GM18951 (cell line): ENCODE data around the gene SBNO2.

Experiments
- POLR2A ChIP-seq: IDR thresholded peaks from 4 replicates; pipeline ENCODE4 v1.6.1; 2011; ENCODE audit warnings: mild to moderate bottlenecking; ENCODE audit not compliant: insufficient read length, insufficient read depth; ENCODE audit errors: extremely low read depth
- in situ Hi-C: fragments of 300-500 bp; cut with MboI; formaldehyde crosslinking; loops from one replicate; pipeline ENCODE4 v1.12.0; 2022; ENCODE audit warnings: low sequenced_read_pairs, mixed read lengths, inconsistent platforms; ENCODE audit not compliant: unreplicated experiment

Gene SBNO2

DNA sequence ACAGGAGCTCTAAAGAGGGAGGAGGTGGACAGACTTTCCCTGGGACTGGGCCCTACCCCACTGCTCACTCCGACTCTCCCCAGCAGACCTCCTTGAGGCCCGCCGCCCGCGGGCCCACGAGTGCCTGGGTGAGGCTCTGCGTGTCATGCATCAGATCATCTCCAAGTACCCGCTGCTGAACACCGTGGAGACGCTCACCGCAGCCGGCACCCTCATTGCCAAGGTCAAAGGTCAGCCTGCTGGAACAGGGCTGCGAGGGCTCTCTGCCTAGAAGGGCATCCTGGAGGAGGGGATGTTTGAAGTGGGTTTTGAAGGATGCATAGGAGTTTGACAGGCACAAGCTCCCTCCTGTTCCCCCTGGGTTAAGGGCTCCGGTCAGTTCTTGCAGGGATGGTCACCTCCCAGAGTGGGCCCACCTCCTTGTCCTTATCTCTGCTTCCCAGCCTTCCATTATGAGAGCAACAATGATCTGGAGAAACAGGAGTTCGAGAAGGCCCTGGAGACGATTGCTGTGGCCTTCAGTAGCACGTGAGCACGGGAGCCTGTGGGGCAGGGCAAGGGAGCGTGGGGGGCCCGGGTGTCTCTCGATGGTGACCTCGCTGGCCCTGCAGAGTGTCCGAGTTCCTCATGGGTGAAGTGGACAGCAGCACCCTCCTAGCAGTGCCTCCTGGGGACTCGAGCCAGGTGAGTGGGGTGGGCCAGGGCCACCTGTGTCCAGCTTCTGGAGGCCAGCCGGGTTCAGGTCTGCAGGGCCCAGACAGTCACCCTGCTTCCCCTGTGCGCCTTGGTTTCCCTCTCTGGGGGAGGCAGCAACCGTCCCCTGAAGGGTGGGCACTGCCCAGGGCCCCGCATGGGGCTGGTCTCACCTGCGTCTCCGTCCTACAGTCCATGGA is 100.8 kb downstream of the SBNO2 start:
- in situ Hi-C loops = no loop called here
- TF ChIP-seq POLR2A = no peak

- no peak for TF ChIP-seq POLR2A
- in situ Hi-C loops = no loop called here
Observed at GRCh38 chr19:1072371-1073015, 101.6 kb downstream of the SBNO2 start.

DNA sequence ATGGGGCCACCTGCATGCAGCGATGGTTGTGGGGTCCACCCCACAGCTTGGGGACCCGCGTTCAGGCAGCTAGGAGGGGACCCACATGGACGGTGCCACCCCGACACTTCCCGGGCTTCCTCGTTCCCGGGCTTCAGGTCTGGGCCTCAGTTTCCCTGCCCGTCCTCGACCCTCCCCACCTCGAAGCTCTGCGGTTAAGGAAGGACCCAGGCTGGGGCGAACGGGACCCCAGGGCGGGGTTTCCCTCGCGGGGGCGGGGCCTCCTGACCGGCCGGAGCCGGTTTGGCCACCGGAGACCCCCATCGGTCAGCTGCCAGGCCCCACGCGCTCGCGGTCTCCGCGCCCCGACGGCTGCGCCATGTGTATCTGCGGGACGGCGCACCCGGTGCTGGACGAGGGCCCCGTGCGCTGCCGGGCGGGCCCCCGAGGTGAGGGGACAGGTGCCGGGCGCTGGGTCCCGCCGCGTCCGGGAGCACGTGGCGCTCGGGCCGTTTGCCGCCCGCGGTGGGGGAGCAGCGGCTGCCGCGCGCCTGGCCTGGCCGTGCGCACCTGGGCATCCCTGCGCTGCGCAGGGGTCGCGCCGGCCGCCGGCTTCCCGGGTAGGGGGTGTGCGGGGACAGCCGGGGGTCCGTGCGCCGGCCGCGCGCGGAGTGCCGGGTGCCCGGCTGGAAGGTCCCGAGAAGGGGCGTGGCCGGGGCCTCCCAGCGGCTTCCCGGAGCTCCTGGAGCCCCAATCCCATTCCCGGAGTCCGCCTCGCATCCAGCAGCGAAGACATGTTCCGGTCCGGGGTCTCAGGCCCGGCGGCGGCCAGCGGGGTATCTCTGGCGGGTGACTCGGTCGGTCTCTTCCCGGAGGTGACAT is 102.9 kb downstream of the SBNO2 start:
- TF ChIP-seq POLR2A = no peak
- in situ Hi-C loops = no loop called here

GRCh38 chr19:1070576-1070930 is 103.5 kb downstream of the SBNO2 start:
- in situ Hi-C loops = no loop called here
- no peak for TF ChIP-seq POLR2A

GRCh38 chr19:1069009-1069779 is 104.9 kb downstream of the SBNO2 start:
- TF ChIP-seq POLR2A = peak; percentile 51
- in situ Hi-C loops = no loop called here

- no peak for TF ChIP-seq POLR2A
- in situ Hi-C loops = no loop called here
Observed at GRCh38 chr19:1068009-1069001, 105.8 kb downstream of the SBNO2 start.

GRCh38 chr19:1067341-1067957 is 106.6 kb downstream of the SBNO2 start:
- TF ChIP-seq POLR2A = peak; percentile 11
- in situ Hi-C loops = no loop called here

GRCh38 chr19:1066748-1067340 is 107.2 kb downstream of the SBNO2 start, which contains the start of gene ARHGAP45:
Gene ARHGAP45 (plus strand): TSS chr19:1067167. CDS start chr19:1067406, 239 bp downstream.
- peak; percentile 42 for TF ChIP-seq POLR2A
- in situ Hi-C loops = no loop called here

- in situ Hi-C loops = no loop called here
- no peak for TF ChIP-seq POLR2A
Observed at GRCh38 chr19:1066251-1066747, 107.8 kb downstream of the SBNO2 start.

- TF ChIP-seq POLR2A = no peak
- in situ Hi-C loops = no loop called here
Observed at GRCh38 chr19:1065606-1066109, 108.4 kb downstream of the SBNO2 start.
